ENCODE data around the gene VAT1L.
A peak's percentile ranks its signal among the peaks of the same experiment; 100 is the strongest.
"Not testable (repeated sequence)": the region's sequence is repeated elsewhere in the genome, so short reads cannot be mapped to it uniquely, and the experiment has no call there.

VAT1L gene

GRCh38 chr16:77955127-77955526 lies 166.8 kb downstream of the VAT1L start:
- no peak for DNase-seq (ENCODE audit: low spot score)

GRCh38 chr16:77956231-77956630 lies 167.9 kb downstream of the VAT1L start:
- DNase-seq (ENCODE audit: low spot score), result no peak

GRCh38 chr16:77960766-77961165 lies 172.4 kb downstream of the VAT1L start:
- DNase-seq (ENCODE audit: low spot score), result no peak

DNA sequence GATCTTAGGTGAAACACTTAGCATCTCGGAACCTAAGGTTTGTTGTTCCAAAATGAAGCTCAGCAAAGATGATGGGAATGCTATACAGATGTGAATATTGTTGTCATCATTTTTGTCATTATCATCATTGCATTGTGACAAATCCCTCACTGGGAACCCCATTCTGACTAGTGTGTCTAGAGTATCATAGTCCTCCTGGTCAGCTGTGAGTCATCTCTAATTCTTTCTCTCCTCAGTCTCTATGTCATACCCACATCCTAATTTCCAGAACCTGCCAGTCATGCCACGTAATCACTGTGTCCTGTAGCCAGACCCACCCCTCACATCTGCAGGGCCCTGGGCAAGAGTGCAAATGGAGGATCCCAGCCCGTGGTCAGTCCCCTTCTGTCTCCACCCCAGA lies 173.4 kb downstream of the VAT1L start:
- DNase-seq (ENCODE audit: low spot score), result no peak

- DNase-seq (ENCODE audit: low spot score), result no peak
Observed at GRCh38 chr16:77962689-77963088, 174.3 kb downstream of the VAT1L start.

DNA sequence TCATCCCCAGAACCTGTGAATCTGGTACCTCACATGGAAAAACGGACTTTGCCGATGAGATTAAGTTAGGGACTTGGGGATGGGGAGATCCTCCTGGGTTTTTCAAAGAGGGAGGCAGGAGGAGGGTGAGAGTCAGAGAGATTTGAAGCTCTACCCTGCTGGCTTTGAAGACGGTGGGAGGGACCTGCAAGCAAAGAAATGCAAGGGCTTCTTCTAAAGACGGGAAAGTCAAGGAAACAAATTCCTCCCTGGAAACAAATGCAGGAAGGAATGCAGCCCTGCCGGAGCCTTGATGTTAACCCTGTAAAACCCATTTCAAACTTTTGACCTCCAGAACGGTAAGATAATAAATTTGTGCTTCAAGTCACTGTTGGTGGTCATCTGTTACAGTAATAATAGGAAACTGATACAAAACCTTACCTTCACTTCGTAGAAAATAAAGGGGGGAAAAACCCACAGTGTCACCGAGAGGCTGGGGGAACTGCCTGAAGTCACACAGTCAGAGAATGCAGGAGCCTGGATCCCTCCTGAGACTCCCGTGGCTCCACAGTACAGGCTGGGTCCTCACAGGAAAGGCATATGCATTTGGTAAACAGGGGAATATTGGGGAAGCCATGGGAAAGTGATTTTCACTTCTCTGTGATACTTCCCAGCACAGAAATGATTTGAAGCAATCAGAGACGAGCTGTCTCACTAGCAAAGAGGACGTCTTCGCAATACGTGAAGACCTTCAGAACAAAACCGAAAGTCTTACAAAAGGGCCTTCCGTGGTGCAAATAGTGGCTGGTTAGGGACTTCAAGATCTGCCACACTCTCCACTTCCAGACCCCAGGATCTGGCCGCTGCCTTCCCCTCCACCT lies 175.1 kb downstream of the VAT1L start:
- DNase-seq (ENCODE audit: low spot score), result peak; percentile 14

DNA sequence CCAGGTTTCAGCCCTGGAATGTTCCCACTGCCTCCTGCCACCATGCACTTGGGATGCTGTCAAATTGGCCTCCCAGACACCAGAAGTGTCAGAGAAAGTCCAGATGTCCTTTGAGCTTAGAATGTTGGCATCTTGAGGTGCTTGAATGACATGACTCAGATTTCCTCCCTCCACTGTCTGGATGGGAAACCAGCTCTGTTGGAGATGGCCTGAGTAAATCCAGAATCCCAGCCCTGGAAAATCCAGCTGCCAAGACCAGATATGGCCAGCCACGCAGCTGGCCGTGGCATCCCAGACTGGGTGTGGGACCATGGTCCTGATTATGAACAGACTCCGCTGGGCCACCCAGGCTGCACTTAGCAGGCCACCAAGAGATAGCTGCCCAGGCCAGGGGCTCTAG lies 177.0 kb downstream of the VAT1L start:
- no peak for DNase-seq (ENCODE audit: low spot score)

GRCh38 chr16:77967054-77967904 lies 178.9 kb downstream of the VAT1L start:
- no peak for DNase-seq (ENCODE audit: low spot score)

GRCh38 chr16:77969861-77970260 lies 181.5 kb downstream of the VAT1L start:
- no peak for DNase-seq (ENCODE audit: low spot score)

DNA sequence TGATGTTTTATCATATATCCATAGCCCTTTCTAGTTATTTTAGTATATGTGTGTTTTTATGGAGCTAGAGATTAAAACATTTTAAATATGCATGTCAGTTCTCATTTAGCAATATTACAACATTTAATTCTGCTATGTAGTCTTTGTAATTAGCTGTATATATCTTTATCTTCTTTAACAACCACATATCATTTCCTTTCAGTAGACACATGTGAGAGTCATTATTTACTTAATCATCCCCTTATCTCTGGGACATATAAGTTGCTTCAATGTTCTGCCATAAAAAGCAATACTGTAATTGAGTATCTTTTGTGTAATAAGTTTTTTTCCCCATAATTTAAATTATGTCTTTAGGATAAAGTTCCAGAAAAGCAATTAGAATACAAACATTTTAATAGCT lies 182.0 kb downstream of the VAT1L start:
- DNase-seq (ENCODE audit: low spot score), result no peak

- DNase-seq (ENCODE audit: low spot score), result peak; percentile 74
Observed at GRCh38 chr16:77971306-77972061, 183.1 kb downstream of the VAT1L start.

DNA sequence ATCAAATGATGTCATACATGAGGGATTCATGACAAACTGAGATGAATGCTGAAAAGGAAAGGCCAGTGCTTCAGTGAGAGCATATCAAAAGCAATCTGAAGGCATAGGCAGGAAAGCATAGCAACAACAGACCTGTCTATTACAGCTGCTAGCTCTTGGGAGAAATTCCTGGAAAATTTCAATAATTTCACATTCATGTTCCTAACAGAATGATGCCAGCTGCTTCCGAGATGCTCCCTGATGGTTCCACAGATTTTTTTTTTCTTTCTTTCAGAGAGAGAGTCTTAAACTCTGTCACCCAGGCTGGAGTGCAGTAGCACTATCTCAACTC lies 183.7 kb downstream of the VAT1L start:
- no peak for DNase-seq (ENCODE audit: low spot score)

- DNase-seq (ENCODE audit: low spot score), result no peak
Observed at GRCh38 chr16:77974883-77975282, 186.5 kb downstream of the VAT1L start.

- DNase-seq (ENCODE audit: low spot score), result no peak
Observed at GRCh38 chr16:77975942-77976341, 187.6 kb downstream of the VAT1L start.

DNA sequence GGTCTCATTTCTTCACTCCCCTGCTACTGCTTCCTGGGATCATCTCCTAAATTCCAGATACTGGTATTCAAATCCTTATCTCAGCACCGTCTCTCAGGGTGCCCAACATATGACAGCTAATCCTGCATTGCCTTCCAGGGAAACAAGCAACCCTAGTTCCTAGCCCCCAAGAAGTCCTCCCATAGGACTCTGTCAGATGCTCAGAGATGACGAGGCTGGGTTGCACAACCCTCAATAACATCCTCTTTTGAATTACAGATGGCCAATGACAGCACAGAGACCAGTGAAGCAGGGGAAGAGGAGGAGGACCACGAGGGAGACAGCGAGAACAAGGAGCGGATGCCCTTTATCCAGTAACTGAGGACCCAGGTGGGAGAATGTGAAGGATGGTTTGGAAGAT lies 189.0 kb downstream of the VAT1L start:
- DNase-seq (ENCODE audit: low spot score), result no peak

DNA sequence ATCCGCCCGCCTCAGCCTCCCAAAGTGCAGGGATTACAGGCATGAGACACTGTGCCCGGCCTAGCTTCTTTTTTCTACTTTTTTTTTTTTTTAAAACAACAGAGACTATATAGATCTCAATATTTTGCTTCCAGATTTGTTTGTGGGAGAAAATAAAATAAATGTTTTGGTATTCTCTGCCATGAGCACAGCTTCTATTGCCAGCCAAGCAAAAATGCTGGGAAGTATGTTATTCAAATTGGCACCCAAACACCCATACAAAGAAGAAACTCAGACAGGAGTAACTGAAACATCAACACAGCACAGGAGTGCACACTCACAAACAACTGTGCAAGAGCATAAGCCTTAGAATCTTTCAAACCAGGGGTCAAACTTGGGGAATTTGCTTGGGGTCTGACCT lies 196.7 kb downstream of the VAT1L start:
- DNase-seq (ENCODE audit: low spot score), result no peak

DNA sequence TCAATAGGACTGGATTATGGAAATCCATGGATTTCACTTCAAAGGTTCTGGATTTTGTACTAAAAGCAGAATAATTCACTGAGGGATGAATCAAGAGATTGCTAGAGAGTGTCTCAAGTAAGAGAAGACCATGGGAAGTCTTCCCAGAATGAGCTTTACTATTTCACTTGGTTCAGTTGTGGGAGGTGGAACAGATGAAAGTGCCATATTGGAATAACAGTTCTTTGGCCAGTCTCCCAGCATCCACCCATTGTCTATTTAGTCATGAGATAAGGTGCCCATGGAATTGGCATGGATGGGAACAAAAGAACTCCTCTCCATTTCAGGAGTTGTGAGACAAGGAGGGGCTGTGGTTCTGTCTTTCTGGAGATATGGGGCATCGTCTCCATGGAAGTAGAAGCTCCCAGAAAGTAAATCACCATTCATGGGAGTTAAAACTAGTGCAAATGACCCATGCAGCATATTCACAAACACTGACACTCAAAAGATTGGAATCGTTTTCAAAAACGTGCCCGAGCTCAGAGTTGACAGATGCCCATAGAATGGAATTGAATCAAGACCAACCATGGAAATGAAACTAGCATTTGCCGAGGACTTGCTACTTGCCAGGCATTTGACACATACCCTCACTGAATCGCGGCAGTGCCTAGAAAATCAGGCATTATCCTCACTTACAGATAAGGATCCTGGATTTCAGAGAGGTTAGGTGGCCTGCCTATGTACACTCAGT lies 197.8 kb downstream of the VAT1L start:
- no peak for DNase-seq (ENCODE audit: low spot score)

DNA sequence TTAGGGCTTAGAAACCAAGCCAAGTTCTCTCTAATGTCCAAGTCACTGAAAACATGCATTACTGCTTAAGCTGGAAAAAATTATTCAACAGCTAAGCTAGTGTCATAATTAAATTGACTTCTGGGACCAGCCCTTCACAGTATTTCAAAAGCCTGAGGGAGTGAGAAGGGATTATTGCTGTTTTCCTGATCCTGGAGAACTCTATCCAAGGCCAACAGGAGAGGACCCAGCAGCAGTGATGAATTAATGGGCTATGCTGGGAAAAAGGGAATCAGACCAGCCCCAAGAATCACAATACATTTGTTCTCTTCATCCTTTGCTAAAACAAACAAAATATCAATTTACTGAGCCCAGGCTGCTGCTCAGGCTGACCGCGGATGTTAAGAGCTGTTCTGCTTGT lies 199.4 kb downstream of the VAT1L start:
- DNase-seq (ENCODE audit: low spot score), result no peak

- no peak for DNase-seq (ENCODE audit: low spot score)
Observed at GRCh38 chr16:77989846-77990245, 201.5 kb downstream of the VAT1L start.

- DNase-seq (ENCODE audit: low spot score), result no peak
Observed at GRCh38 chr16:77991701-77992100, 203.3 kb downstream of the VAT1L start.

GRCh38 chr16:77992381-77992780 lies 204.0 kb downstream of the VAT1L start:
- not testable (repeated sequence) for DNase-seq (ENCODE audit: low spot score)

Measured in CD4-positive, alpha-beta T cell treated with Interleukin-2 at 100 ng/mL for 4 hours (primary cell).